ENCODE results near the gene CEP85.
A peak's percentile ranks its signal among the peaks of the same experiment; 100 is the strongest.
"Not testable (repeated sequence)": the region's sequence is repeated elsewhere in the genome, so short reads cannot be mapped to it uniquely, and the experiment has no call there.

CEP85 gene

GRCh38 chr1:26203642-26204318 lies 30.2 kb upstream of the CEP85 start:
- Histone ChIP-seq H3K27me3 (ENCODE audit: control insufficient read depth, insufficient read depth, low read length) (no peaks in the 10 kb centered on the region), H3K36me3 (ENCODE audit: control insufficient read depth, insufficient read depth, low read length) (no peaks in the 10 kb centered on the region), H3K4me3 (ENCODE audit: low read length) (no peak overlapping the region), H3K4me1 (ENCODE audit: control insufficient read depth, insufficient read depth, low read length) (no peaks in the 10 kb centered on the region), H3K9ac (ENCODE audit: low read length) (no peak overlapping the region), H3K27ac (ENCODE audit: low read depth, low read length) (no peak overlapping the region)

GRCh38 chr1:26210147-26210870 lies 23.7 kb upstream of the CEP85 start:
- Histone ChIP-seq H3K4me3 (ENCODE audit: low read length) (no peak overlapping the region), H3K27ac (ENCODE audit: low read depth, low read length) (no peak overlapping the region), H3K4me1 (ENCODE audit: control insufficient read depth, insufficient read depth, low read length) (no peaks in the 10 kb centered on the region), H3K36me3 (ENCODE audit: control insufficient read depth, insufficient read depth, low read length) (no peaks in the 10 kb centered on the region), H3K27me3 (ENCODE audit: control insufficient read depth, insufficient read depth, low read length) (no peaks in the 10 kb centered on the region), H3K9ac (ENCODE audit: low read length) (no peak overlapping the region)

DNA sequence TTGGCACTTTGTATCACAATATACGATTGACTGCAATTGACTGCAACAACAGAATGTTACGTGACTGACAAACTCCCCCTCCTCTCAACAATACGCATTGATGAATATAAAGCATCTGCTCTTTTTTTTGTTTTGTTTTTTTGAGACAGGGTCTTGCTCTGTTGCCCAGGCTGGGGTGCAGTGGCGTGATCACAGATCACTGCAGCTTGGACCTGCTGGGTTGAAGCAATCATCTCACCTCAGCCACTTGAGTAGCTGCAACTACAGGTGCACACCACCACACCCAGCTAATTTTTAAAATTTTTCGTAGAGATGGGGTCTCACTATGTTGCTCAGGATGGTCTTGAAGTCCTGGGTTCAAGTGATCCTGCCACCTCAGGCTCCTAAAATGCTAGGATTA lies 21.3 kb upstream of the CEP85 start:
- Histone ChIP-seq H3K27ac (ENCODE audit: low read depth, low read length) (no peak overlapping the region), H3K9ac (ENCODE audit: low read length) (no peak overlapping the region), H3K36me3 (ENCODE audit: control insufficient read depth, insufficient read depth, low read length) (no peaks in the 10 kb centered on the region), H3K27me3 (ENCODE audit: control insufficient read depth, insufficient read depth, low read length) (no peaks in the 10 kb centered on the region), H3K4me3 (ENCODE audit: low read length) (no peak overlapping the region), H3K4me1 (ENCODE audit: control insufficient read depth, insufficient read depth, low read length) (no peaks in the 10 kb centered on the region)

GRCh38 chr1:26213335-26213905 lies 20.6 kb upstream of the CEP85 start:
- Histone ChIP-seq H3K27ac (ENCODE audit: low read depth, low read length) (no peak overlapping the region), H3K4me3 (ENCODE audit: low read length) (no peak overlapping the region), H3K36me3 (ENCODE audit: control insufficient read depth, insufficient read depth, low read length) (no peaks in the 10 kb centered on the region), H3K4me1 (ENCODE audit: control insufficient read depth, insufficient read depth, low read length) (no peaks in the 10 kb centered on the region), H3K27me3 (ENCODE audit: control insufficient read depth, insufficient read depth, low read length) (no peaks in the 10 kb centered on the region), H3K9ac (ENCODE audit: low read length) (no peak overlapping the region)

GRCh38 chr1:26215246-26215645 lies 18.8 kb upstream of the CEP85 start:
- H3K4me3 ChIP-seq (ENCODE audit: low read length), result no peak overlapping the region
- no peak overlapping the region for H3K9ac ChIP-seq (ENCODE audit: low read length)
- H3K27ac ChIP-seq (ENCODE audit: low read depth, low read length), result no peak overlapping the region
- no peaks in the 10 kb centered on the region for H3K4me1 ChIP-seq (ENCODE audit: control insufficient read depth, insufficient read depth, low read length)
- H3K36me3 ChIP-seq (ENCODE audit: control insufficient read depth, insufficient read depth, low read length), result no peaks in the 10 kb centered on the region
- H3K27me3 ChIP-seq (ENCODE audit: control insufficient read depth, insufficient read depth, low read length), result no peaks in the 10 kb centered on the region

DNA sequence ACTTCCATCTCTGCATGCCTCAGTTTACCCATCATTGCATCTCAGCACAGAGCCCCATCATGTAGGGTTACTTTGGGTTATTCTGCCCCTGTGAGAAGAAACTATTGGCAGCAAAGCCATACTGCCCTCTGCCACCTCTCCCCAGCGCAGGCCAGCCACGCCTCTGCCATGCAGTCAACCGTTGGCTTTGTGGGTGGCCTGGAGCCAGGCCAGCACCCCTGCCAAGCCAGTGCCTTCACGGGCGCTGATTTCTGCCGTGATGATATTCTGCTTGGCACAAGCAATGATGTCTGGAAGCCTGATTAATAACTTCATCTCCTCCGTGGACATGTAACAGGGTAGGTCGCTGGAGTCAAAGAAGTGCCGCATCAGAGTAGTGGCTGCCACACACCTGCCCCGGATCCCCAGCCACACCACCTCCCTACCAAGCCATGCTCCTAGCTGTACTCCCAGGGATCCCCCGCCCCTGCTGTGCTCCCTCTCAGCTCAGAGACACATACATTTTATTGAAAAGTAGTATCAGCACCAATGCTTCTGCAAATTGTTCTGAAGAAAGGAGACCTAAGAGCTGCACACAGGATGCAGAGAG lies 15.0 kb upstream of the CEP85 start:
- H3K27ac ChIP-seq (ENCODE audit: low read depth, low read length), result no peak overlapping the region
- no peak overlapping the region for H3K9ac ChIP-seq (ENCODE audit: low read length)
- H3K4me3 ChIP-seq (ENCODE audit: low read length), result no peak overlapping the region
- no peaks in the 10 kb centered on the region for H3K27me3 ChIP-seq (ENCODE audit: control insufficient read depth, insufficient read depth, low read length)
- no peaks in the 10 kb centered on the region for H3K4me1 ChIP-seq (ENCODE audit: control insufficient read depth, insufficient read depth, low read length)
- no peaks in the 10 kb centered on the region for H3K36me3 ChIP-seq (ENCODE audit: control insufficient read depth, insufficient read depth, low read length)

DNA sequence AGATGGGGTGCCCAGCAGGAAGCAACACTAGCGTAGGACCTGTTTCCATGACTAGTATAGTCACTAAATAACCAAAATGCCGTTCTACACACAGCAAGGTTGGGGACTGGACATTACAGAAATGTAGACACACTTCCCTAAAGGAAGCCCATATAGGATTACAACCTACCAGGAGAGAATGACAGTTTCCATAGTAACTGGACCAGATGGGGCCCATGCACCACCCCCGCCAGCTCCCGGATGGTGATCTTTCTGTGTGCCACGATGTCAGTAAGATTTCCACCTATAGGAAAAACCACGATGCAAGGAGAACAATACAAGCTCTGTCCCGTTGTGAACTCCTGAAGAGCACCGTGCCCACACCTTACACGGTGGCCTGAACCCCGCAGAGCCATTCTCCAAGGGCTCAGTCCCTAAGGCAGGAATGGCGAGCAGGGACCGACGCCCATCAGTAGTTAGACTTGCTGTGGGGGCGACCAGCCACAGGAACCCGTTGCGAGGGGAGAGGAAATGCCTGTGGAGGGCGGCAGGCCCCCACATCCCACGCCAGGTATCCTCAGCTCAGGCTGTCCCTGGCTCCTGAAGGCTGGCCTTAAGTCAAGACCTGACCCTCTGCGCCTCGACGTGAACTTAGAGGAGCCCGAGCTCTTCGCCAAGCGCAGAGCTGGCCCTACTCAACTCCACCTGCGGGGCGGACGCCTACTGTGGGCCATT lies 13.6 kb upstream of the CEP85 start:
- Histone ChIP-seq H3K27ac (ENCODE audit: low read depth, low read length) (no peak overlapping the region), H3K4me1 (ENCODE audit: control insufficient read depth, insufficient read depth, low read length) (no peaks in the 10 kb centered on the region), H3K4me3 (ENCODE audit: low read length) (no peak overlapping the region), H3K27me3 (ENCODE audit: control insufficient read depth, insufficient read depth, low read length) (no peaks in the 10 kb centered on the region), H3K36me3 (ENCODE audit: control insufficient read depth, insufficient read depth, low read length) (no peaks in the 10 kb centered on the region), H3K9ac (ENCODE audit: low read length) (no peak overlapping the region)

DNA sequence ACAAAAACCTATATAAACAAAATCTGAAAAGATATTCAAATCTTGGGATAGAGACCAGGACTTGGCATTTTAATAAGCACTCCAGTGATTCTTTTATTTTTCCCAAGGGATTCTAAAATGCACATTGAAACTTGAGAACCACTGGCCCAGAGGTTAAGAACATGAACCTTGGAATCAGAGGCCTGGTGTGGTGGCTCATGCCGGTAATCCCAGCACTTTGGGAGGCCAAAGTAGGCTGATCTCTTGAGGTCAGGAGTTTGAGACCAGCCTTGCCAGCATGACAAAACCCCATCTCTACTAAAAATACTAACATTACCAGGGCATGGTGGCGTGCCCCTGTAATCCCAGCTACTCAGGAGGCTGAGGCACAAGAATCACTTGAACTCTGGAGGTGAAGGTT lies 12.9 kb upstream of the CEP85 start:
- H3K36me3 ChIP-seq (ENCODE audit: control insufficient read depth, insufficient read depth, low read length), result no peaks in the 10 kb centered on the region
- no peaks in the 10 kb centered on the region for H3K27me3 ChIP-seq (ENCODE audit: control insufficient read depth, insufficient read depth, low read length)
- no peaks in the 10 kb centered on the region for H3K4me1 ChIP-seq (ENCODE audit: control insufficient read depth, insufficient read depth, low read length)
- no peak overlapping the region for H3K27ac ChIP-seq (ENCODE audit: low read depth, low read length)
- no peak overlapping the region for H3K4me3 ChIP-seq (ENCODE audit: low read length)
- no peak overlapping the region for H3K9ac ChIP-seq (ENCODE audit: low read length)

DNA sequence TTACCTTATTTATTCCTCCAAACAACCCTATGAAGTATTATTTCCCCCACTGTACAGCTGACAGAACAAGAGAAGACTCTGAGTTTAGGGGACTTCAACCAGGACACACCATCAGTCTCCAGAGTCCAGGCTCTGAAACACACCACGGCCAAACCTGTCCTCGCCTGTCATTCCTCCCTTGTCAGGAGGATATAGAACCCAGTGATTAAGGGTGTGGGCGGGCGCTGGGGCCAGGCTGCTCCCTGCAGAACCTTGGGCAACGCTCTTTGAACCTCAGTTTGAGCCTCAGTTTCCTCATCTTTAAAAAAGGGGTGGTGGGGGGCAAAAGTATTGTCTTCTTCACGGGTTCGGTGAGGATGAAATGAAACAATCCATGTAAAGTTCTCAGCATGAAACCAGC lies 9.4 kb upstream of the CEP85 start:
- H3K9ac ChIP-seq (ENCODE audit: low read length), result no peak overlapping the region
- H3K27me3 ChIP-seq (ENCODE audit: control insufficient read depth, insufficient read depth, low read length), result peaks cover 2% of the 10 kb centered on the region

DNA sequence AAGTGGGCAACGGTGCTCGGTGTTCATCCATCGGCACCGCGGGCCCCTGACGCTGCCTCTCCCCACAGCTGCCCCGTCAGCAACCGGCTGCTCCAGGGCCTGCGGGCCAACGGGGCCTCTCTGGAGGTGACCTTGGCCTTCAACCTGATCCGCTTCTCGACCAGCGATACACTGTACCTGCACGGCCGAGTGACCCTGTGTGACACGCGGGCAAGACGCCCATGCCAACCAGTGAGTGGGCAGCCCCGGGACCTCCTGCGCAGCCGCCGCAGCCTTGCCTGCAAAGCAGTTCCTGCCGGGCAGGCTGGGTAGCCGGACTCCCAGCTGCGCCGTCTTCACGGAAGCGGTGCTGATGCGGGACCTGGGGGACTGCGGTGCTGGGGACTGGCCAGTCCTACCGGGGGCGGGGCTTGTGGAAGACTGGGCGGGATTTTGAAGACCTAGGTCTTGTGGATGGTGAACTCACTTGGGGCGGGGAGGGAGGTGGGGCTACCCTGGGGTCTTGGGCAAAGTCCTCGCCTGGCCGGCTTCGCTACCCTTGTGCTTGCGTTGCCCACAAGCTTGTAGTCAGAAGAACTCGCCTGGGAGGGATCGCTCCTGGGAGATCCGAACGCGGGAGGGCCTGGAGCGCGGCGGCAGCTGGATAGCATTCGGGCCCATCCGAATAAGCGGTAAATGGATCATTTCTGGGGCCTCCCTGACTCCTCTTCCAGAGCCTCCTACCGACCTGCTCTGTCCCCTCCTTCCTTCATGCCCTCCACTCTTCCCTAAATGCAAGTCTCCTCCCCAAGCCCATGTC lies 8.8 kb upstream of the CEP85 start:
- H3K27ac ChIP-seq (ENCODE audit: low read depth, low read length), result no peak overlapping the region
- no peak overlapping the region for H3K9ac ChIP-seq (ENCODE audit: low read length)
- no peaks in the 10 kb centered on the region for H3K36me3 ChIP-seq (ENCODE audit: control insufficient read depth, insufficient read depth, low read length)
- no peaks in the 10 kb centered on the region for H3K4me1 ChIP-seq (ENCODE audit: control insufficient read depth, insufficient read depth, low read length)
- peaks cover 2% of the 10 kb centered on the region for H3K27me3 ChIP-seq (ENCODE audit: control insufficient read depth, insufficient read depth, low read length)
- peak overlapping the region; percentile 52 for H3K4me3 ChIP-seq (ENCODE audit: low read length)

More for the DNA sequence above, 9.4 kb upstream of the CEP85 start:
- Histone ChIP-seq H3K4me1 (ENCODE audit: control insufficient read depth, insufficient read depth, low read length) (no peaks in the 10 kb centered on the region), H3K4me3 (ENCODE audit: low read length) (no peak overlapping the region), H3K36me3 (ENCODE audit: control insufficient read depth, insufficient read depth, low read length) (no peaks in the 10 kb centered on the region), H3K27ac (ENCODE audit: low read depth, low read length) (no peak overlapping the region)

DNA sequence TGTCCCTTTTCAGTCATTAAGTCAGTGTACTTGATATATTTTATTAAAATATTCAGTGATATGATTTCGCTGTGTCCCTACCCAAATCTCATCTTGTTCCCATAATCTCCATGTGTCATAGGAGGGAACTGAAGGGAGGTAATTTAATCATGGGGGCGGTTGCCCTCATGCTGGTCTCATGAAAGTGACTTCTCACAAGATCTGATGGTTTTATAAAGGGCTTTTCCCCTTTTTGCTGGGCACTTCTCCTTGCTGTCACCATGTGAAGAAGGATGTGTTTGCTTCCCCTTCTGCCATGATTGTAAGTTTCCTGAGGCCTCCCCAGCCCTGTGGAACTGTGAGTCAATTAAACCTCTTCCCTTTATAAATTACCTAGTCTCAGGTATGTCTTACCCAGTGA lies 3.3 kb upstream of the CEP85 start:
- not testable (repeated sequence) for H3K27ac ChIP-seq (ENCODE audit: low read depth, low read length); H3K36me3 ChIP-seq (ENCODE audit: control insufficient read depth, insufficient read depth, low read length); H3K4me3 ChIP-seq (ENCODE audit: low read length)

More for the DNA sequence above, 3.3 kb upstream of the CEP85 start:
- not testable (repeated sequence) for H3K4me1 ChIP-seq (ENCODE audit: control insufficient read depth, insufficient read depth, low read length); H3K27me3 ChIP-seq (ENCODE audit: control insufficient read depth, insufficient read depth, low read length); H3K9ac ChIP-seq (ENCODE audit: low read length)
